GM23248 (cell line): Measurements from ENCODE around the gene RAB36.

Source experiments
- EZH2 ChIP-seq: fragments of 200-600 bp; sonication (generic); IDR thresholded peaks from 2 replicates; pipeline ENCODE4 v1.6.1; 2018; ENCODE audit warnings: antibody characterized with exemption, mild to moderate bottlenecking; ENCODE audit not compliant: insufficient read depth, poor library complexity, severe bottlenecking
- EZH2phosphoT487 ChIP-seq: fragments of 200-600 bp; sonication (generic); IDR thresholded peaks from 2 replicates; pipeline ENCODE4 v1.6.1; 2018; ENCODE audit warnings: antibody characterized with exemption, moderate library complexity, mild to moderate bottlenecking, low read depth; ENCODE audit not compliant: insufficient read depth

DNA sequence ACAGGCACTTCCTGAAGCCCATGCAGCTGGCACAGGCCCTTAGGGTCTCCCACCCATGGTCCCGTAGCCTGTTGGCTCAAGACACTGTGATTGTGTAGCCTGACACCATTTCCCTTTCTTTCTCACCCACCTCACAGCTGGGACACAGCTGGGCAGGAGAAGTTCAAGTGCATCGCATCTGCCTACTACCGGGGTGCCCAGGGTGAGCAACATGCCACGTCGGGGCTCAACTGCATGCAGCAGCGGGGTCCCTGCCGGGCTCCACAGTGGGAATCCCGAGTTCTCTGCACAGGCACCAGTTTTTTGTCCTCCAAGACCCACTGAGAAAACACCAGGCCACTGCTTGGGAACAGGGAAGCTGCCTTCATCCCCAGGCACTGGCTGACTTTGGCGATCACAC is 10.6 kb downstream of the RAB36 start:
- no peak for TF ChIP-seq EZH2
- TF ChIP-seq EZH2phosphoT487, result no peak
